ENCODE measurements around the gene CEACAM18.
"Not testable (repeated sequence)": the region's sequence is repeated elsewhere in the genome, so short reads cannot be mapped to it uniquely, and the experiment has no call there.

DNA sequence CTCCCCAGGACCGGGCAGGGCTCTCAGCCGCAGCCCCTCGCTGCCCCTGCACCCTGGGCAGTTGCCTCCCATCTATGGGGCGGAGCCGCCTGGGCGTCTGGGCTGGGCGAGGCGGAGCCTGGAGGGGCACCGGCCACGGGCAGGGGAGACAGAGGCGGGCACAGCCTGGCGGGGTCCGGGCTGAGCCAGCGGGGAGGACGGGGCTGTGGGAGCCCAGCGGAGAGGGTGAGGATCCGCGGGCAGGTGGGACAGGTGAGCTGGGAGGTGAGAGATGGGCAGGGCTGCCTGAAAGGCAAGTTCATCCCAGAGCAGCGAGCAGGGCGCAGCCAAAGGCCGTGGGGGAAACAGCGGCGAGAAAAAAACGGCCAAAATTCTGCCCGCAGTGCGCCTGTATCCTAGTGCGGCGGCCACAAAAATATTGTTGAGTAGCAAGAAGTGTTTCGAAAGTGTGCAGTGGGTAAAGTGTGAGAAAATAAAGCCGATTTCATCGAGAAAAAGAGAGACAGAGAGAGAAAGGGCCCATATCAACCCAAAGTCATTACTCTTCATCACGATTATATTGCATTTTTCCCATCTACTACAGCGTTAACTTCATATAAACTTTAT is 14.3 kb upstream of the CEACAM18 start:
- TF ChIP-seq YY1 (IDR thresholded peaks at IDR 0.05; ENCODE audit: insufficient read depth, insufficient read length); SUZ12 (IDR thresholded peaks at IDR 0.05; ENCODE audit: extremely low read depth, insufficient read depth, insufficient read length); ZNF274 (IDR thresholded peaks at IDR 0.05; ENCODE audit: low read depth, low read length): not testable (repeated sequence)
